HG02938 (cell line): Measurements from ENCODE around the gene CLIC3.

Experiments used
- ATAC-seq: cut with Tn5 transposase; IDR thresholded peaks from one replicate; pipeline ENCODE4 v1.9.1; 2021; ENCODE audit warnings: mild to moderate bottlenecking, moderate library complexity; ENCODE audit not compliant: unreplicated experiment

The CLIC3 gene

DNA sequence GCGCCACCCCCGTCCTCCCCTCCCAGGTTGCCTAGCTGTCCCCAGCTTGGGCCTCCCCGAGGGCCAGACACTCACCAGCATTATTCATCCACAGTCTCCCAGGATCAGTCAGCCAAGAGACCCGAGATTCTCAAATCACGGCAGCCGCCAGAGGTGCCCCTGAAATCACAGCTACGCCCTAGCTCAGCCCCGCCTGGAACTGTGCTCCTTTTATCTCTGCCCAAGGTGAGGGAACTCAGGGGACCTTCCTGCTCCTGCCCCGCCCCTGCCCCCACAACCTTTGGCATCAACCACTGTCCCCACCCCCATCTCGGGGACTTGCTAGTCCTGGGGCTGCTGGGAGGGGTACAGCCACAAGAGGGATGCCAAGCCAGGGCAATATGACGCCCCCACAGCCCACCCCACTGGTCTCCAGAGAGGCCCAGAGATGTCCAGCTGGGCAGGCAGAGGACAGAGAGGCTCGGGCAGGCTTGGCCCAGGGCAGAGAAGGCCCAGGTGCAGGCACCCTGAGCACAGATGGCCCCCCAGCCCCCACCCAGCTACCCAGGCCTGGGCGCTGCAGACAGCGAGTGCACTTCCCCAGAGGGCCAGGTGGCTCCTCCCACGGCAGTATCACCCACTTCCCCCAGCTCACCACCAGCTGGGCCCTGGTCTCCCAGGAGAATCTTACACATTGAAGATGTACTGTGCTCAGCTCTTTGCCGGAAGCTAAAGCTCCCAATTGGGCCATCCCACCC, 35.7 kb upstream of the CLIC3 start, which contains the start of gene FUT7:
Gene FUT7, minus strand, starts transcription at position 185 of the 737 bp plus-strand sequence. Its CDS starts 97 bp downstream, at position 88.
- no peak for ATAC-seq

DNA sequence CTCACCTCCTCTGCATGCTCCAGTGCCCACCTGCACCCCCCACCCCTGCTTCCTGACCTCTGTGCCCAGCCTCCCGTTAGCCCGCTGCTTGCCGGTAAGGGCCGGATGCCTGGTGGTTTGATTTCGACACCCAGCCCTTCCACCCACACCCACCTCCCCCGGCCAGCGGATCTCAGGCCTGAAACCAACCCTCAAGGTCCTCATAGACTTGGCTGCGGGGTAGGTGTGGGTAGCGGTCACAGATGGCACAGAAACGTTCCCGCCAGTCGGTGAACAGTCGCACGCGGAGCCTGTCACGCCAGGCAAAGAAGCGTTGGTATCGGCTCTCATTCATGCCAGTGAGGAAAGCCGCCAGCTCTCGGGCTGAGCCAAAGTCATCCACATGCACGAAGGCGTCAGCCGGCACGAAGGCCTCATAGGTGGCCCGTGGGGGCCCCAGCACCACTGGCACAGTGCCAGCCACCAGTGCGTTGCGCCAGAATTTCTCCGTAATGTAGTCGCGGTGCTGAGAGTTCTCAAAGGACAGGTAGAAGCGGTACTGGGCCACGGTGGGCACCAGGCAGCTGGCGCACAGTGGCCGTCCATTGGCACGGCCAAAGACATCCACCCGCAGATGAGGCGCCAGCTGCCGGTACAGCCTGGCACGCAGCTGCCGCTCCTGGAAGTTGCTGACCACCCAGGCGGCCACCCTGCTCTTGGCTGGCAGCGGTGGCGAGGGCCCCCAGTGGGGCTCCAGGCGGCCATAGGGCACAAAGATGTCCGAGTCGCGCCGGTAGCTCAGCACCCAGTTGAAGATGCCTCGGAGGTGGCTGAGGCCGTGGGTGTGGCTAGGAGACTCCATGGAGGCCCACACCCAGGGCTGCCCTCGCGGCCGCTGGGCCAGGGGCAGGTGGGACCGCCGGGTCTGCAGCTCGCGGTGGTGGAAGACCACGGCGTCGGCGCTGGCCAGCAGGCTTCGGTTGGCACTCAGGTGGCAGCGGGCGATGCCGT, 34.5 kb upstream of the CLIC3 start:
- ATAC-seq = no peak

DNA sequence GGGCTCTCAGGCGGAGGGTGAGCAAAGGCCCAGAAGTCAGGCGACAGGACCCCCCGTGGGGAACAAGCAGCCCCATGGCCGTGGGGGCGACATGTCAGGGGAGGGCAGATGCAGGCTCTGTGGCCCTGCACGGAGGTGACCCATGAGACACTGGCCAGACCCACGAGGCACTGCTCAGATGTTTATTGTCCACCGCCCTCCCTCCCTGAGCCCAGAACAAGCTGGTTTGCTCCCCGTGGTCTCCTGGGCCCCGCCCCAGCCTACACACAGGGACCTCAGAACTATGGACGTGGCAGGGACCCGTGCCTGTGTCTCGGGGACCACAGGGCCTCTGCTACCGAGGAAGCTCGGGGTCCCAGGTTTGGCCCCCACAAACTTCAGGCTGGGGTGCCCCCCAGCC, 33.6 kb upstream of the CLIC3 start:
- ATAC-seq = no peak

DNA sequence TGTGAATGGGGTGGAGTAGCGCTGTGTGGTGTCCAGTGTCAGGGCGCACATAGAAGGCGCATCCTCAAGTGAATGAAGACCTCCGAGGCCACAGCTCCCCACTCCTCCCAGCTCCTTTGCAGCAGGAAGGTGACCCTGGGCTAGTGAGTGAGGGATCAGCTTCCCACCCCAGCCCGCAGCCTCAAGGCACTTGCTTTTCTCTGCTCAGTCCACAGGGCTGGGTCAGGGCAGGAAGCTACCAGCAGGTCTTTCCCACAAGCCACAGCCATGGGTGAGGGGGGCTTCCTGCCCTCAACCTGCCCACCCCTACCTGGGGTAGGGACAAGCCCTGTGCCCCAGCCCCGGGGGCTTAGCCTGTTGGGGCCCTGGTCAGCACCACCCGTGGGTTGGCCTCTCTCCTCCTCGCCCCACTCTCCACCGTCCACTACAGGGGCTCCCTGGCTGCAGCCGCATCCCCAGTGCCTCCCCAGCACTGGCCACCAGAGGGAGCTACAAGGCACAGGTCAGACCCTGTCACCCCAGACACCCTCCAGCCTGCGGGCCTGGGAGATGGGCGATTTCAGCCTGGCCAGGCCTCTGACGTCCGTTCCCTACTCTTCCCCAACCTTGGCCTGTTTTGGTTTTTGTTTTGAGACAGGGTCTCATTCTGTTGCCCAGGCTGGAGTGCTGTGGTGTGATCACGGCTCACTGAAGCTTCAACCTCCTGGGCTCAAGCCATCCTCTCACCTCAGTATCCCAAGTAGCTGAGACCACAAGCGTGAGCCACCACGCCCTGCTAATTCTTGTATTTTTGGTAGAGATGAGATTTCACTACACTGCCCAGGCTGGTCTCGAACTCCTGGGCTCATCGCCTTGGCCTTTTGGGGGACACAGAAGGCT, 32.9 kb upstream of the CLIC3 start:
- ATAC-seq = no peak

- ATAC-seq = no peak
These were observed 32.1 kb upstream of the CLIC3 start for GRCh38 chr9:137028263-137029057.

- ATAC-seq = no peak
These were observed 31.2 kb upstream of the CLIC3 start, which contains the start of gene ABCA2 for GRCh38 chr9:137027369-137028262. TSS of gene ABCA2 (minus strand) at chr9:137028237. CDS start at chr9:137028140, 97 bp downstream.

DNA sequence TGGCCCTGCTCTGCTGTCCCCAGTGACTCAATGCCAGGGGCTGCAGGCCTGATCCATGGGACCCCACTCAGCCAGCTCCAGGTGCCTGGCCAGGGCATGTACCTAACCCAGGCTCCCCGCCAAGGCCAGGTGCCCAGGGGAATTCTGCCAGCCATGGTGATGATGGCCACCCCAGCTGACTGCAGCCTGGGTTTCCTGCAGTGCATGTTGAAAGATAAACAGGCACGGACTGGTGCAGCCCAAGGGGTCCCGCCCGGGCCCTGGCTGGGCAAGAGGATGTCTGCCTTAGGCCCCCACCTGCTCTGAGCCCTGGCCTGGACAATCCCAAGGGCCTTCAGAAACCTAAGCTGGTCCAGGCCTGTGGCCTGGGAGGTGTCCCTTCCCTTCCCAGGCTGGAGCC, 30.5 kb upstream of the CLIC3 start:
- no peak for ATAC-seq

- no peak for ATAC-seq
These were observed 30.0 kb upstream of the CLIC3 start for GRCh38 chr9:137026384-137026783.

- ATAC-seq = no peak
These were observed 29.2 kb upstream of the CLIC3 start for GRCh38 chr9:137025517-137025966.

DNA sequence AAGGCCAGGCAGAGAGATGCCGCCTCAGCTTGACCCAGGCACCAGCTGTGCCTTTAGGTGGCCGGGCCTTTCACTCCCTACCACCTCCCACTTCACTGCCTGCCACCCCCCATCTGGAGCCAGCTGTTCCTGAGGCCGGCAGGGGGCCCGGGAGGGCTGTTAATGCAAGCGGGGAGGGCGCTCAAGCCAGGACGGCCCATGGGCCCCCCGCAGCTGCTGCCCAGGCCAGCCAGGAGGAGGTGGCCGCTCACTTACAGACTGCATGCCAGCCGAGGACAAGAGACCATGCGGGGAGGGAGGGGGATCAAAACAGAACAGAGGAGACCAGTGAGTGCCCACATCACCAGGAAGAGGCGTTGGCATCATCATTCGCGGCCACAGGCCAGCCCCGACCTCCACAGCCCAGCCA, 27.2 kb upstream of the CLIC3 start:
- no peak for ATAC-seq

GRCh38 chr9:137023157-137023556, 26.8 kb upstream of the CLIC3 start:
- no peak for ATAC-seq

DNA sequence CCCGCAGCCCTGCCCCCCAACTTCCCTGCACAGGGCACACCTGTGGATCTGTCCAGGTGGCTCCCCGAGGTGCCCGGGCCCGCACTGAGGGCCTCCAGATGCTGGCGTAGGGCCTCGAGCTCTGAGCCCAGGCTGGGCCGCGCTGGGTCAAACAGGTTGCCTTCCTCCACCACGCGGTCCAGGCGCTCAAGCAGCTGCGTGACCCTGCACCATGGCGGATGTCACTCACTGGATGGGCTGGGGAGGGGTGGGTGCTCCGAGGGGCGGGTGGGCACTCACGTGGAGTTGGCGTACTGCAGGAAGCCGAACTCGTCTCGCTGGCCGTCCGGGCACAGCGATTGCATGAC, 26.3 kb upstream of the CLIC3 start:
- no peak for ATAC-seq

- ATAC-seq = no peak
These were observed 25.8 kb upstream of the CLIC3 start for GRCh38 chr9:137021979-137022661.

- ATAC-seq = no peak
These were observed 25.2 kb upstream of the CLIC3 start for GRCh38 chr9:137021568-137021978.

- ATAC-seq = no peak
These were observed 24.6 kb upstream of the CLIC3 start for GRCh38 chr9:137020771-137021567.

GRCh38 chr9:137019891-137020683, 23.7 kb upstream of the CLIC3 start:
- ATAC-seq = no peak
